OCI-LY7 (cell line): ENCODE measurements around the gene CD164.

Experiments
- EZH2phosphoT487 ChIP-seq: fragments of 200-600 bp; sonication (generic); IDR thresholded peaks from 2 replicates; pipeline ENCODE4 v1.6.1; 2018; ENCODE audit warnings: low read depth, borderline replicate concordance, mild to moderate bottlenecking, mixed run types, antibody characterized with exemption, low read length, moderate library complexity, mixed read lengths
- TF ChIP-seq, protein P1 (sequence below): fragments of 200-600 bp; sonication (generic); conservative IDR thresholded peaks from 2 replicates; pipeline ENCODE4 v1.5.1; 2014; ENCODE audit warnings: mild to moderate bottlenecking, antibody characterized with exemption, low read length, moderate library complexity, mixed read lengths

DNA sequence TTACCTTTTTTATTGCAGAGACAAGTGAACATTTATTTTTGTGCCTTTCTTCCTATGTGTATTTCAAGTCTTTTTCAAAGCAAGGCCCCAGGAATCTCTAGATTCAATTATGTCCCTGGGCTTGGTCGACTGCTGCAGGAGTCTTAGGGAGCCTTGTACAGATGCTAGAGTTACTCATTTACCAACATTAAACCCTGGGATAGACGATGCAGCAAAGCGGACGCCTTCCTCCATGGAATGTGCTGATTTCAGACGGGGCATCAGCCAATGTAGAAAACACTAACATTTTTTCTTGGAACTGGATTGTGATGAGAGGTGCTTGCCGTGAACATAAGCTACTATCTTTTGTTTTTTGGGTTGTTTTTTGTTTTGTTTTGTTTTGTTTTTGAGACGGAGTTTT, 55.9 kb downstream of the CD164 start:
- TF ChIP-seq, protein P1, sequence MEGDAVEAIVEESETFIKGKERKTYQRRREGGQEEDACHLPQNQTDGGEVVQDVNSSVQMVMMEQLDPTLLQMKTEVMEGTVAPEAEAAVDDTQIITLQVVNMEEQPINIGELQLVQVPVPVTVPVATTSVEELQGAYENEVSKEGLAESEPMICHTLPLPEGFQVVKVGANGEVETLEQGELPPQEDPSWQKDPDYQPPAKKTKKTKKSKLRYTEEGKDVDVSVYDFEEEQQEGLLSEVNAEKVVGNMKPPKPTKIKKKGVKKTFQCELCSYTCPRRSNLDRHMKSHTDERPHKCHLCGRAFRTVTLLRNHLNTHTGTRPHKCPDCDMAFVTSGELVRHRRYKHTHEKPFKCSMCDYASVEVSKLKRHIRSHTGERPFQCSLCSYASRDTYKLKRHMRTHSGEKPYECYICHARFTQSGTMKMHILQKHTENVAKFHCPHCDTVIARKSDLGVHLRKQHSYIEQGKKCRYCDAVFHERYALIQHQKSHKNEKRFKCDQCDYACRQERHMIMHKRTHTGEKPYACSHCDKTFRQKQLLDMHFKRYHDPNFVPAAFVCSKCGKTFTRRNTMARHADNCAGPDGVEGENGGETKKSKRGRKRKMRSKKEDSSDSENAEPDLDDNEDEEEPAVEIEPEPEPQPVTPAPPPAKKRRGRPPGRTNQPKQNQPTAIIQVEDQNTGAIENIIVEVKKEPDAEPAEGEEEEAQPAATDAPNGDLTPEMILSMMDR: no peak
- no peak for TF ChIP-seq EZH2phosphoT487
